LNCAP (cell line): Measurements from ENCODE around the gene FLT3.

Experiments
- CTCF ChIP-seq: fragments of 450-650 bp; IDR thresholded peaks from 2 replicates; pipeline ENCODE4 v1.5.1; 2017; ENCODE audit warnings: mild to moderate bottlenecking

The FLT3 gene

GRCh38 chr13:27970382-27971235, 129.8 kb downstream of the FLT3 start:
- no peak for TF ChIP-seq CTCF

GRCh38 chr13:27969866-27970229, 130.5 kb downstream of the FLT3 start:
- no peak for TF ChIP-seq CTCF

GRCh38 chr13:27969082-27969865, 131.1 kb downstream of the FLT3 start, which contains the start of gene CDX2:
TSS of gene CDX2 (minus strand) at chr13:27969315. CDS start at chr13:27969006, 309 bp downstream.
- TF ChIP-seq CTCF: no peak

GRCh38 chr13:27968316-27969081, 131.9 kb downstream of the FLT3 start:
- no peak for TF ChIP-seq CTCF

- no peak for TF ChIP-seq CTCF
Measured at GRCh38 chr13:27967736-27968315, 132.6 kb downstream of the FLT3 start.

- no peak for TF ChIP-seq CTCF
Measured at GRCh38 chr13:27967203-27967735, 133.1 kb downstream of the FLT3 start.

GRCh38 chr13:27966641-27967202, 133.7 kb downstream of the FLT3 start:
- no peak for TF ChIP-seq CTCF
